OCI-LY1 (cell line): ENCODE measurements around the gene BSPRY.

Source experiments
- H2AFZ ChIP-seq: fragments of 200-600 bp; sonication (generic), shearing (Covaris generic); 2 replicates; pipeline ENCODE4 v1.6.0; 2014; ENCODE audit warnings: antibody characterized with exemption, mild to moderate bottlenecking, low read length
- H3F3A ChIP-seq: fragments of 200-600 bp; sonication (generic), shearing (Covaris generic); 2 replicates; pipeline ENCODE4 v1.6.0; 2014; ENCODE audit warnings: mild to moderate bottlenecking, antibody characterized with exemption, low read length, moderate library complexity; ENCODE audit not compliant: insufficient read depth
- H3K27ac ChIP-seq: fragments of 200-600 bp; sonication (generic); 2 replicates; pipeline ENCODE4 v1.5.1; 2014; ENCODE audit warnings: low read length, mixed run types, mild to moderate bottlenecking, low read depth; ENCODE audit not compliant: poor library complexity, severe bottlenecking
- H3K27me3 ChIP-seq: fragments of 200-600 bp; sonication (generic); 2 replicates; pipeline ENCODE4 v1.6.0; 2014; ENCODE audit warnings: antibody characterized with exemption, mild to moderate bottlenecking, low read length, moderate library complexity; ENCODE audit not compliant: insufficient read depth
- H3K36me3 ChIP-seq: fragments of 200-600 bp; sonication (generic); 2 replicates; pipeline ENCODE4 v1.6.1; 2014; ENCODE audit warnings: mild to moderate bottlenecking, antibody characterized with exemption, low read length, moderate library complexity, mixed read lengths; ENCODE audit not compliant: insufficient read depth
- H3K4me1 ChIP-seq: fragments of 200-600 bp; sonication (generic); 2 replicates; pipeline ENCODE4 v1.5.1; 2014; ENCODE audit warnings: mild to moderate bottlenecking, low read length, moderate library complexity; ENCODE audit not compliant: insufficient read depth, severe bottlenecking
- H3K4me2 ChIP-seq: fragments of 200-600 bp; sonication (generic), shearing (Covaris generic); 2 replicates; pipeline ENCODE4 v1.6.1; 2014; ENCODE audit warnings: low read length
- H3K4me3 ChIP-seq: fragments of 200-600 bp; sonication (generic); 2 replicates; pipeline ENCODE4 v1.5.1; 2014; ENCODE audit warnings: low read length, low read depth, mild to moderate bottlenecking, mixed read lengths; ENCODE audit not compliant: poor library complexity, severe bottlenecking
- H3K79me2 ChIP-seq: fragments of 200-600 bp; shearing (Covaris generic); 2 replicates; pipeline ENCODE4 v1.6.1; 2016; ENCODE audit warnings: mixed run types, low read length, mixed read lengths; ENCODE audit not compliant: insufficient read depth
- H3K9ac ChIP-seq: fragments of 200-600 bp; sonication (generic), shearing (Covaris generic); 2 replicates; pipeline ENCODE4 v1.6.1; 2014; ENCODE audit warnings: mild to moderate bottlenecking, low read length, mixed read lengths
- H3K9me2 ChIP-seq: fragments of 200-600 bp; sonication (generic), shearing (Covaris generic); 2 replicates; pipeline ENCODE4 v1.6.1; 2014; ENCODE audit warnings: low read depth, mild to moderate bottlenecking, low read length, mixed read lengths
- H3K9me3 ChIP-seq: fragments of 200-600 bp; shearing (Covaris generic); 2 replicates; pipeline ENCODE4 v1.6.1; 2014; ENCODE audit warnings: low read length, mixed read lengths
- H4K20me1 ChIP-seq: fragments of 200-600 bp; sonication (generic), shearing (Covaris generic); 2 replicates; pipeline ENCODE4 v1.6.0; 2016; ENCODE audit warnings: mild to moderate bottlenecking, low read length; ENCODE audit not compliant: insufficient read depth
- CTCF ChIP-seq: fragments of 200-600 bp; sonication (generic), shearing (Covaris generic); IDR thresholded peaks from 2 replicates; pipeline ENCODE4 v1.5.1; 2017; ENCODE audit warnings: mild to moderate bottlenecking, antibody characterized with exemption, low read length, moderate library complexity, mixed read lengths
- EZH2 ChIP-seq: fragments of 200-600 bp; sonication (generic), shearing (Covaris generic); IDR thresholded peaks from 2 replicates; pipeline ENCODE4 v1.8.0; 2017; ENCODE audit warnings: borderline replicate concordance, mixed run types, mild to moderate bottlenecking, antibody characterized with exemption, low read length, moderate library complexity, mixed read lengths

The BSPRY gene

GRCh38 chr9:113359385-113359784 lies 10.0 kb downstream of the BSPRY start:
- Histone ChIP-seq H3K4me2 (no peak overlapping the region), H3K36me3 (peaks cover 10% of the 10 kb centered on the region; the same call in 1 of the 2 replicates), H3K9me2 (no peaks in the 10 kb centered on the region), H3F3A (no peaks in the 10 kb centered on the region), H3K27ac (no peak overlapping the region), H3K9me3 (no peaks in the 10 kb centered on the region), H4K20me1 (no peaks in the 10 kb centered on the region), H3K79me2 (no peaks in the 10 kb centered on the region), H3K4me3 (no peak overlapping the region), H3K4me1 (no peaks in the 10 kb centered on the region), H3K27me3 (no peaks in the 10 kb centered on the region), H3K9ac (no peak overlapping the region), H2AFZ (no peak overlapping the region)
- TF ChIP-seq EZH2: no peak
- no peak for TF ChIP-seq CTCF

- no peaks in the 10 kb centered on the region for H4K20me1 ChIP-seq
- no peak overlapping the region for H3K9ac ChIP-seq
- no peak overlapping the region for H3K4me2 ChIP-seq
- H3K79me2 ChIP-seq: no peaks in the 10 kb centered on the region
- H3K9me3 ChIP-seq: no peaks in the 10 kb centered on the region
- H3F3A ChIP-seq: no peaks in the 10 kb centered on the region
- H2AFZ ChIP-seq: no peak overlapping the region
- no peak overlapping the region for H3K4me3 ChIP-seq
- no peaks in the 10 kb centered on the region for H3K4me1 ChIP-seq
- TF ChIP-seq CTCF (no peak), EZH2 (no peak)
- H3K27me3 ChIP-seq: no peaks in the 10 kb centered on the region
- H3K36me3 ChIP-seq: peaks cover 7% of the 10 kb centered on the region; the same call in 1 of the 2 replicates
- H3K9me2 ChIP-seq: no peaks in the 10 kb centered on the region
- H3K27ac ChIP-seq: no peak overlapping the region
These were observed 11.0 kb downstream of the BSPRY start for GRCh38 chr9:113360242-113360842.

- no peaks in the 10 kb centered on the region for H3K9me2 ChIP-seq
- no peak overlapping the region for H2AFZ ChIP-seq
- peaks cover 6% of the 10 kb centered on the region; the same call in 1 of the 2 replicates for H3K36me3 ChIP-seq
- H3K9ac ChIP-seq: no peak overlapping the region
- H3K27me3 ChIP-seq: no peaks in the 10 kb centered on the region
- no peaks in the 10 kb centered on the region for H3K4me1 ChIP-seq
- H3K79me2 ChIP-seq: no peaks in the 10 kb centered on the region
- no peaks in the 10 kb centered on the region for H3F3A ChIP-seq
- no peak overlapping the region for H3K27ac ChIP-seq
- H3K4me2 ChIP-seq: no peak overlapping the region
- no peak for TF ChIP-seq EZH2
- no peak for TF ChIP-seq CTCF
- H3K4me3 ChIP-seq: no peak overlapping the region
- H4K20me1 ChIP-seq: no peaks in the 10 kb centered on the region
- no peaks in the 10 kb centered on the region for H3K9me3 ChIP-seq
These were observed 12.1 kb downstream of the BSPRY start for GRCh38 chr9:113361304-113362018.
